ENCODE data around the gene IFNG-AS1.

GRCh38 chr12:67966560-67966959, 22.7 kb upstream of the IFNG-AS1 start:
- TF ChIP-seq EZH2 (IDR thresholded peaks at IDR 0.05; ENCODE audit: borderline replicate concordance, low read length) (no peak), CTCF (IDR thresholded peaks at IDR 0.05; ENCODE audit: low read length) (no peak)

All from OCI-LY1 (cell line).